Mucosa of stomach (tissue), 1 donor: ENCODE measurements around the gene DCAF8.
A peak's percentile ranks its signal among the peaks of the same experiment; 100 is the strongest.
"Not testable (repeated sequence)": the region's sequence is repeated elsewhere in the genome, so short reads cannot be mapped to it uniquely, and the experiment has no call there.

Source experiments
- H3K27me3 ChIP-seq: one replicate; pipeline ENCODE4 v1.7.0; 2013; ENCODE audit warnings: mild to moderate bottlenecking, low read length; ENCODE audit not compliant: control insufficient read depth, insufficient read depth
- H3K36me3 ChIP-seq: one replicate; pipeline ENCODE4 v1.7.0; 2013; ENCODE audit warnings: low read length; ENCODE audit not compliant: control insufficient read depth, insufficient read depth
- H3K4me1 ChIP-seq: one replicate; pipeline ENCODE4 v1.7.0; 2013; ENCODE audit warnings: mild to moderate bottlenecking, low read length; ENCODE audit not compliant: control insufficient read depth, insufficient read depth
- H3K4me3 ChIP-seq: one replicate; pipeline ENCODE4 v1.7.0; 2013; ENCODE audit warnings: low read length
- H3K9ac ChIP-seq: one replicate; pipeline ENCODE4 v1.7.0; 2013; ENCODE audit warnings: mild to moderate bottlenecking, low read length, moderate library complexity
- H3K9me3 ChIP-seq: one replicate; pipeline ENCODE4 v1.7.0; 2013; ENCODE audit warnings: mild to moderate bottlenecking, low read length, moderate library complexity; ENCODE audit not compliant: control insufficient read depth
- donor health status: Pancreatic carcinoma.

Gene DCAF8

DNA sequence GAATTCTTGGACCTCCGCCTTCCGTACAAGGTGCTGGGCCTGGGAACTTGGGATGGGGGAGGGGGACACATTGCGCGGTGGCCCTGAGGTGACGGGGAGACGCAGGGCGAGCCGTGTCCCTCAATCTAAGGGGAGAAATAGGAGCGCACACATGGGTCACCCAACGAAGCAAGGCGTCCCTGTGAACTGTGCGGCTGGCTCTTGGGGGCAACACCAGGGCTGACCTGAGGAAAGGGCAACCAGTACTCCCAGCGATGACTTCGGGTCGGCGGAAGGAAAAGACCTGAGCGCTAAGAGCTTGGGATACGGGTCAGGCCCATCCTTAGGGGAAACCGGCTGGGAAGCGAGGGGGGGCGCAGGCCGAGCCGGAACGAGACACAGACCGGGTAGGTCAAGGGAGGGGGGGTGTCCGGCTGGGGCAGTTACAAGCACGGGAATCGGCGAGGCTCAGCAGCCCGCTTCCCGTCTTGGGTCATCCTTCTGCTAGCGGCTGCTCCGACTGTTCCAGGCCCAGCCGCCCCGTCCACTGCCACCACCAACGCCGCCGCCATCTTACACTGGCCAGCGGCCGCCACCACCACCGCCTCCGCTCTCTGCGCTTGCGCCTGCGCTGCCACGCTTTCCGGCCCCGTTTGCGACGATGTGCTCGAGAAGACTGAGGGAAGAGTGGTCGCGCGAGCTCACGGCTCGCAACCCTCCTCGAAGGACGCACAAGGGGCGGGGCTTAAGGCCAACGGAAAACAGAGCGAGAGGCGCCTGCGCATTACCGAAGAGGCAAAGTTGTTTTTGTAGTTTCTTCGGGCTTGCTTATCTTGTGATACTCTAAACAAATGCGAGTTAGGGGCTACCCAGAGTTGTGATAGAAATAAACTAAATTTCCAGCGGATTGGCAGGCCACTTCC is at the start of gene DCAF8:
Gene DCAF8 (minus strand): TSS at position 657 of the 902 bp plus-strand sequence. CDS start 18,541 bp downstream, outside the sequence.
- H3K4me3 ChIP-seq = peak within 1 kb of the TSS; percentile 100
- peak within 1 kb of the TSS; percentile 100 for H3K9ac ChIP-seq
- no peaks in the 10 kb centered on the region for H3K27me3 ChIP-seq
- no peaks in the 10 kb centered on the region for H3K9me3 ChIP-seq
- H3K4me1 ChIP-seq = peaks cover 19% of the 10 kb centered on the region
- H3K36me3 ChIP-seq = no peaks in the 10 kb centered on the region

DNA sequence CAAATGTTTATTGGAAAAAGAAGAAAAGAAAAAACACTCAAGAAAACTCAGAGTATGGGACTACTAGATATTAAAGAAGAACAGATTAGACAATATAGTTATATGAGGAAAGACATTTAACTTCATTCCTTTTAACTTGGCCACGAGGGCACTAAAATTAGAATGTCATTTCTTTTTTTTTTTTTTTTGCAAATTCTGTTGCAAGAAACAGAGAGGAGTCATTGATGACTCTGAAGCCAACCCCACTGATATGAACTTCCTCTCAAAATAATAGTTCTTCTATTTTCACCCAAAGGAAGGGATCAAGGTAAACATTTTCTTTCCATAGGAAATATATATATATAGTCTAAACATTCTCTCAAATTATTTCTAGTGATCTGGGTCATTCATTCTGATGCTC is 47.2 kb upstream of the DCAF8 start:
- no peaks in the 10 kb centered on the region for H3K9me3 ChIP-seq
- H3K4me1 ChIP-seq = no peaks in the 10 kb centered on the region
- no peak overlapping the region for H3K4me3 ChIP-seq
- peaks cover 11% of the 10 kb centered on the region for H3K36me3 ChIP-seq
- no peaks in the 10 kb centered on the region for H3K27me3 ChIP-seq
- H3K9ac ChIP-seq = no peak overlapping the region

DNA sequence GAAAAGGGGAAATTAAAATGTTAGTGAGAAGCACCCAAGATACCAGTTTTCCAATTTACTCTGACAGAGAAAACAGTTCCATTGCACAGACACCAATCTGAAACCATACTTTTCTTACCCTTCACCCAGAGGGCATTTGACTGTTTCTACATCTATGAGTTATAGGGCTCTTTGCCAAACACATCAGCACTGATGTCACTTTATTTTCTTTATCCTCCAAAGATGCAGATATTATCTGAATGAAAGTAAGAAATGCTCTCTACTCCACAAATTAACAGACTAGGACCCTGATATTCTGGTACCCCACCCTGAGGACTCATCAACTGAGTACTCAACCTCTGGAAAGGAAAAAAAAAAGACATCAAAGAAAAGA is 46.8 kb upstream of the DCAF8 start:
- Histone ChIP-seq H3K36me3 (peaks cover 11% of the 10 kb centered on the region), H3K27me3 (no peaks in the 10 kb centered on the region), H3K4me3 (no peak overlapping the region), H3K9me3 (no peaks in the 10 kb centered on the region), H3K9ac (no peak overlapping the region), H3K4me1 (no peaks in the 10 kb centered on the region)

DNA sequence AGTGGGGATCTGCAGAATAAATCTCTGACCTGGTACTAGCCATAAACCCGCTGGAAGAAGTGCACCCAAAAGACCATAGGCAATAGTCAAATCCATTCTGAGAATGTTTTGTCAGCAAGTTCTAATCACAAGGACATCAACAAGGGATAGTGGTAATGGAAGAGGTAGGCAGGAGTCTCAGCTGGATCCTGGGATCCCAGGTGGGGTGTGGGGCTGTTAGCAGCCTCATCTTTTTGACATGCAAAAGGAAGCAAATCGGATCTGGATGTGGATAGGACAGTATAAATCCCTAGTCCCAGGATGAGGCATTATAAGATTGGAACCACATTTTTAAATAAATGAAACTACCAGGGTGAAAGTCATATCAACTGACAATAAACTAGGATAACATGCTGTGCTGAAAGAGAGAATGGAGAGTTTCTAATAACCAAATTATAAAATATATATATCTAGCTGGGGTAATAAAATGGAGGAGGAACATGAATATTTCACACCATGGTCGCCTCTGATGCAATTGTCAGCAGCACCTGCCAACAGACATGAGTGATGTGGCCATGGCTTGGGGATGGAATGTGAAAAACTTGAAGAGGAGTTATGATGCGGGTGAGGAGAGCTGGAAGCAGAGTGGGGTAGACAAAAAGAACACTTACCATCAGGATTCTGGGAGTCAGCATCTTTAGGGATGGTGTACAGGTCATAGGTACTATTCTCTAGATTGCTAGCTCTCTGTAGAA is 46.3 kb upstream of the DCAF8 start:
- Histone ChIP-seq H3K27me3 (no peaks in the 10 kb centered on the region), H3K36me3 (peaks cover 11% of the 10 kb centered on the region)

DNA sequence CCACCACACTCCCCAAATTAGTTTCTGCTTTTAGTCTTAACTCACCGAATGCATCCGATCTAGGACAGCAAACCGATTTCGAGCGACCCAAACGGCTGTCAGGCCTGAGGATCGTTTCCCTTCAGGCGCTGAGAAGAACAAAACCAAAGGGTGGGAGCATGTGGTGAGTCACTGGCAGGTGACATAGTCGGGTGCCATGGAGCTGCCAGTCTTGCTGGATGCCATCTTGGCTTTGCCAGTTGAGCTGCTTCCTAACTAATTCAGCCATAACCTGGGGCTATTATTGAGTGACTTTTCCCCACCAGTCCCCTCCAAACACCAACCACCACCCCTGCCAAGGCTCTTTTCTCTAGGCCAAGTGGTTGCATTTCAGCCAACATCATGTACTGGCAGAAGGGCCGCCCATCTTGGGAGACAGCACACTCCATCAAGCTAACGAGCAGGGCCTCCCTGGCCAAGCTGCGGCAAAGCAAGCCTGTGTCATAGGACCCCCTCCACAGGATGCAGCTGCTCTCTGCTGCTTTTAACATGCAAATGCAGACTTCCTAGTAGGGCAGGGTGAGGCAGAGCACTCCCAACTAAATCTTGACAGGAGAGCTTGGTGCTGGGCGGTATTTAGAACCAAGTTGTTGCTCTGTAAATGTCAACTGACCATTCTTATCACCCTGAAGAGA is 44.9 kb upstream of the DCAF8 start:
- Histone ChIP-seq H3K9ac (no peak overlapping the region), H3K4me1 (no peaks in the 10 kb centered on the region), H3K27me3 (no peaks in the 10 kb centered on the region), H3K9me3 (no peaks in the 10 kb centered on the region), H3K4me3 (no peak overlapping the region), H3K36me3 (peaks cover 11% of the 10 kb centered on the region)

More for the DNA sequence above, 46.3 kb upstream of the DCAF8 start:
- Histone ChIP-seq H3K4me1 (no peaks in the 10 kb centered on the region), H3K4me3 (no peak overlapping the region), H3K9ac (no peak overlapping the region), H3K9me3 (no peaks in the 10 kb centered on the region)

DNA sequence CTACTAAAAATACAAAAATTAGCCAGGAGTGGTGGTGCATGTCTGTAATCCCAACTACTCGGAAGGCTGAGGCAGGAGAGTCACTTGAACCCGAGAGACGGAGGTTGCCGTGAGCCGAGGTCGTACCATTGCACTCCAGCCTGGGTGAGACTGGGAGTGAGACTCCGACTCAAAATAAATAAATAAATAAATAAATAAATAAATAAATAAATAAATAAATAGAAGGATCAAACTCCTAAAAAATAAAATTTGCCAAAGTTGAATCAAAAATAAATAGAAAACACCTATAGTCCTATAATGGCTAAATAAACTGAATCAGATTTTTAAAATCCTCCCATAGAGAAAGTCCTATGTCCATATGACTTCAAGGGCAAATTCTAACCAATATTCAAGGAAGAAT is 37.8 kb upstream of the DCAF8 start:
- Histone ChIP-seq H3K9ac (no peak overlapping the region), H3K36me3 (peaks cover 5% of the 10 kb centered on the region), H3K4me3 (no peak overlapping the region), H3K4me1 (no peaks in the 10 kb centered on the region), H3K27me3 (no peaks in the 10 kb centered on the region), H3K9me3 (no peaks in the 10 kb centered on the region)

DNA sequence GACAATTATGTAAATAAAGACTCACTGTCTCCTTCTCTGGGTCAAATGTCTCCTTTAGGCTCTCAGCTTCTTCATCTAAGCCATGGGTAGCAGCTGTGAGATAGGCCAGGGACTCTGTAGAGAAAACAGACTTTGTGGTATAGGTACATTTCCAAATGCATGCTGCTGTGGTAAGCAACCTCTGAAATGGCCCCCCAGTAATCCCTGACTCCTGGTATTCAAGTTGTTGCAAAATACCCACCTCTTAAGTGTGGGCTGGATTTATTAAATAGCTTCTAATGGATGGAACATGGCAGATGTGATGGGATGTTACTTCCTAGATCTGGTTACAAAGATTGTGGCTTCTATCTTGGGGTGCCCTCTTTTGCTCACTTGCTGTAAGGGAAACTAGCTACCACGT is 33.7 kb upstream of the DCAF8 start:
- H3K9me3 ChIP-seq = no peaks in the 10 kb centered on the region
- peaks cover 2% of the 10 kb centered on the region for H3K4me1 ChIP-seq
- H3K27me3 ChIP-seq = no peaks in the 10 kb centered on the region
- H3K9ac ChIP-seq = no peak overlapping the region
- no peak overlapping the region for H3K4me3 ChIP-seq
- peaks cover 24% of the 10 kb centered on the region for H3K36me3 ChIP-seq

DNA sequence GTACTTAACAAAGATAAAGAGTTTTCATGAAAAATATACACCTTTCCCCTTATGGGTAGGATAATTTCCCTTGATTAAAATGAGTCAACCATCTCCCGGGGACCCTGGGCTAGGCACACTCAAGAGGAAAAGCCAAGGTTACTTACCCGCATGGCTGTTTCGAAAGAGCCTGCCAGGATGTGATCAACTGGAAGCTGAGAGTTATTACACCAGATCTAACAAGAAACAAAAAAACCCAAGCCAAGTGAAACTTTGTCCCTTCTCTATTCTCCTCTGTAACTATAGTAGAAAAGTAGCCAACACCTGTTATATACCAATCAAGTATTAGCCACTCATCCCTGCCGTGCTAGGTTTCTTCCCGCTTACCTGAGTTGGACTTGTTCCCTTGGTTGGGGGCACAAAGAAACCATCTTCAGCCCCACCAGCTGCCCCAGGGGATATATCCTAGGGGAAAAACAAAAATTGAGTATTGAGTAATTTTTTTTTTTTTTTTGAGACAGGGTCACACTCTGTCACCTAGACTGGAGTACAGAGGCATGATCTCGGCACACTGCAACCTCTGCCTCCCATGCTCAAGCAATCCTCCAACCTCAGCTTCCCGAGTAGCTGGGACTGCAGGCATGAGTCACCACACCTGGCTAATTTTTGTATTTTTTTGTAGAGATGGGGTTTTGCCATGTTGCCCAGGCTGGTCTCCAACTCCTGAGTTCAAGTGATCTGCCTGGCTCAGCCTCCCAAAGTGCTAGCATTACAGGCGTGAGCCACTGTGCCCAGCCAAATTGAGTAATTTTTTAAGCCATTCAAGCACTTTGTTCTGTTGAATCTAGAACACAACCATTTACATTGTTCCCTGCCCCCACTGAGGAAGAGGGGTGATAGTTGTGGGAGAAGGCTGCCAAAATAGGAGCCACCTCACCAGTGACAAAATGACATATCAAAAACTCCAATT is 30.9 kb upstream of the DCAF8 start:
- Histone ChIP-seq H3K4me3 (no peak overlapping the region), H3K36me3 (peaks cover 33% of the 10 kb centered on the region), H3K27me3 (no peaks in the 10 kb centered on the region), H3K4me1 (peaks cover 4% of the 10 kb centered on the region), H3K9ac (no peak overlapping the region), H3K9me3 (no peaks in the 10 kb centered on the region)

DNA sequence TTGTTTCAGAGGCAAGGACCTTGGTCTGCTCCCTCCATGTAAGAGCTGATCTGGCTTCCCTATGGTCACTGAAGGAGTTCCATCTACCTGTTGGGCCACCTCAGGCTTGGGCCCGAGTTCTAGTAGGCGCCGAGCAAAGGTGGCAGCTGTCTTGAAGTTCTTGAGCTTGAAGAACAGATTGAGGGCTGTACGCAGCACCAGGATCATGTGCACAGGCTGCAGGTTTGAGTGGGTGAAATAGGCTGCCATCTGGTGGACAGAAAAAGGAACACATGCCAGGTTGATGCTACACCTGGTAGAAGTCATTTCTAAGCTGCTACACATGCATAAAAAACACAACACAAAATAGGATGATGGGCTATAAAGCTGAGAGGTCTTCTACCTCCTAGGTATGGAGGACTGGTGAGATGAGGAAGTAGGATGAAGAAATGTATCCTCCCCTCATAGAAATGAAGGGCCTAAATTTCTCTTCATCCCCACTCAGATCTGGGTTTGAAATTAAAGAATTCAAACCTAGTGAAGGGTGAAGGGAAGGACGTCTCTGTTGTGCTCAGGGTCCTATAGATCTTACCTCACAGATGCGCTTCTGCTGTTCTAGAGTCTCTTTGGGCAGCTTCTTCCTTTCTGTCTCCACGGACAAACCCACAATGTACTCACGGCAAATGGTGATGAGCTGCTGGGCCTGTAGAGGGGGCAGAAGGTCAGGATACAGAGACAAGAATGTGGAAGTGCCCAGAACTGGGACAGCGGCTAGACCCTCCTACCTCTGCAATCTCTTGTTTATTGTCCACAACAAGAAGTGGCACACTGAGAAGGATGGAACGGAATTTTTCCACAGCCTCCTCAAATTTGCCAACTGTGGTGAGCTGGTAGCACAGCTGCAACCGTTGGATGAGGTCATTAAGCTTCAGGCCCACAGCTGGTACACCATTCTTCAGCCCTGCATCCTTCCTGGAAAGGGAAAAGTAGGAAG is 29.2 kb upstream of the DCAF8 start:
- H3K4me3 ChIP-seq = no peak overlapping the region
- H3K27me3 ChIP-seq = no peaks in the 10 kb centered on the region
- H3K36me3 ChIP-seq = peaks cover 28% of the 10 kb centered on the region
- H3K9ac ChIP-seq = no peak overlapping the region
- peaks cover 4% of the 10 kb centered on the region for H3K4me1 ChIP-seq
- H3K9me3 ChIP-seq = no peaks in the 10 kb centered on the region

DNA sequence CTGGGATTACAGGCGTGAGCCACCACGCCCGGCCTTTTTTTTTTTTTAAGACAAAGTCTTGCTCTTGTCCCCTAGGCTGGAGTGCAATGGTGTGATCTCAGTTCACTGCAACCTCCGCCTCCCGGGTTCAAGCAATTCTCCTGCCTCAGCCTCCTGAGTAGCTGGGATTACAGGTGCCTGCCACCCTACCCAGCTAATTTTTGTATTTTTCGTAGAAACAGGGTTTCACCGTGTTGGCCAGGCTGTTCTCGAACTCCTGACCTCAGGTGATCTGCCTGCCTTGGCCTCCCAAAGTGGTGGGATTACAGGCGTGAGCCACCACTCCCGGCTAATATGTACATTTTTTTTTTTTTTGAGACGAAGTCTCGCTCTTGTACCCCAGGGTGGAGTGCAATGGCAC is 25.4 kb upstream of the DCAF8 start:
- H3K36me3 ChIP-seq = peaks cover 18% of the 10 kb centered on the region
- not testable (repeated sequence) for H3K9me3 ChIP-seq

More for the DNA sequence above, 25.4 kb upstream of the DCAF8 start:
- H3K4me1 ChIP-seq = peaks cover 15% of the 10 kb centered on the region
- H3K27me3 ChIP-seq, H3K4me3 ChIP-seq, H3K9ac ChIP-seq: not testable (repeated sequence)
